GM19035 (cell line): ENCODE results near the gene STRA6.

Source experiments
- ATAC-seq: cut with Tn5 transposase; IDR thresholded peaks from one replicate; pipeline ENCODE4 v1.9.1; 2021; ENCODE audit not compliant: unreplicated experiment

STRA6 gene

DNA sequence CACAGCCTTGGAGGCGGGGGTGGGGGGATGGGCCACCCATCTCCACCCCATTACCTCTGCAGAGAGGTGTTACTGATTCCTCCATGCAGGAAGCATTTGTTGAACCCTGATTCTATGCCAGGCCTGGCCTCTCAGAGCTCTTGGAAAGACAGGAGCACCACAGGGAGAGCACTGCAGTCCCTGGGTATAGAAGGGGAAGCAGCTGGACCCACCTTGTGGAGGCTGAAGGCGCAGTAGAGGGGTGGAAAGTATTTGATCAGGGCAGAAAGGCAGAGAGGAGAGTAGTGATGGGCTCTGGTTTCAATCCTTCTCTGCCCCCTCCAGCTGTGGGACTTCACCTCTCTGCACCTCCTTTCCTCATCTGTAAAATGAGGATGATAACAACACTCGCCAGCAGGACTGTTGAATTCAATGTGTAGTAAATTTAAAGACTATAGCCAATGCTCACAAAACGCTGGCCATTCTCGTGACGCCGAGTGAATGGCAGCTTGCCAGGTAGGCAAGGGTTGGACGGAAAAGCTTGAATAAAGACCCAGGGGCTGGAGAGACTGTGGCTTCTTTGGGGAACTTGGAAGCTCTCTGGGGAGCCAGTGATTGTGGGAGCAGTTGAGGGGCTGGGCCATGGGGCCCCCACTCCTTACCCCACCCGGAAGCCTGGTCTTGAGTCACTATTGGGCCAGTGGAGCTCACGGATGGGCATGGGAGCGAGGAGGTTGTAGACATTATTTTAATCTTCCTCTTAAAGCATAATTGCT lies 25.6 kb upstream of the STRA6 start:
- no peak for ATAC-seq

DNA sequence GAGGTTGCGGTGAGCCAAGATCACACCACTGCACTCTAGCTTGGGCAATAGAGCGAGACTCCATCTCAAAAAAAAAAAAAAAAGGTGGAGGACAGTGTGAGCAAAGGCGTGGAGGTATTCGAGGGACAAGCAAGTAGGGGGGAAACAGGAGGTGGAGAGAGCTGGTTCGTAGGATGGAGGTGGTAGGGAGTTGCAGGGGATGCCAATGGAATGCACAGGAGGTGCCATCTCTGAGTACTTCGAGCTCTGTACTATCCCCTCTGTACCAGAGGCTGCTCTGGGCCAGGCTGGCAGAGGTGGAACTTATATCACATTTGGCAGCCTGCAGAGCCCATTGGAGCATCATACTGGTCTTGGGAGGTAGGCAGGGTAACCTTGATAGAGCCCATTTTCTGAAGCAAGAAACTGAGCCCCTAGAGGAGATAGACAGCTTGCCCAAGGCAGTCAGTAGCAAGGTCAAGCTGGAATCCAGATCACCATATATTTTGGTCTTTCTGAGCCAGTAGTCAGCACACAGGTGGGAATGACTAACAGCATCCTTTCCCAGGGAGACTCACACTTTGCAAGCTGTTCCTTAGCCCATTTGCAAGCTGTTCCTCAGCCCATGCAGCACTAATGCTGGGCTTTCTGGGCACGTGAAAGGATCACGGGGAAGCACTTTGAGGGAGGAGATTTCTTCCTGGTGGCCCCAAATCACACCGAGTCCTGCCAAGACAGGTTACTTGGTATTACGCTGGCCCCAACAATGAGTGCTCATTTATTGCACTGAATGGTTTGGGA lies 24.4 kb upstream of the STRA6 start:
- no peak for ATAC-seq

DNA sequence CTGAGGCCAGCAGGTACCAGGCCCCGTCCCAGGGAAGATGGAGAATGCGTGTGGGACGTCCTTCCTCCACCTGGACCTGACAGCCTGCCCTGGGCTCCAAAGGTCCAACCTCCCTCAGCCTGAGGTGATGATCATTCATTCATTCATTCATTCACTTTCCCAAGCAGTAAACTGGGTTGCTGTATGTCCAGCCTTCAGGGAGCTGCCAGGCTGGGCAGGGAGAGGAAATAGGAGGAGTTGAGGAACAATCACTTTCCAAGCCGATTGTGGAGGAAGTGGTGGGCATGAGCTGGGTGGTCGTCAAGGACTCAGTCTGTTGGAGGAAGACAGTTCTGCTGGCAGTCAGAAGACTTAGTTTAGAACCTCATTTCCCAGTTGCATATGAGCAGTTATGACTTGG lies 23.3 kb upstream of the STRA6 start:
- no peak for ATAC-seq

DNA sequence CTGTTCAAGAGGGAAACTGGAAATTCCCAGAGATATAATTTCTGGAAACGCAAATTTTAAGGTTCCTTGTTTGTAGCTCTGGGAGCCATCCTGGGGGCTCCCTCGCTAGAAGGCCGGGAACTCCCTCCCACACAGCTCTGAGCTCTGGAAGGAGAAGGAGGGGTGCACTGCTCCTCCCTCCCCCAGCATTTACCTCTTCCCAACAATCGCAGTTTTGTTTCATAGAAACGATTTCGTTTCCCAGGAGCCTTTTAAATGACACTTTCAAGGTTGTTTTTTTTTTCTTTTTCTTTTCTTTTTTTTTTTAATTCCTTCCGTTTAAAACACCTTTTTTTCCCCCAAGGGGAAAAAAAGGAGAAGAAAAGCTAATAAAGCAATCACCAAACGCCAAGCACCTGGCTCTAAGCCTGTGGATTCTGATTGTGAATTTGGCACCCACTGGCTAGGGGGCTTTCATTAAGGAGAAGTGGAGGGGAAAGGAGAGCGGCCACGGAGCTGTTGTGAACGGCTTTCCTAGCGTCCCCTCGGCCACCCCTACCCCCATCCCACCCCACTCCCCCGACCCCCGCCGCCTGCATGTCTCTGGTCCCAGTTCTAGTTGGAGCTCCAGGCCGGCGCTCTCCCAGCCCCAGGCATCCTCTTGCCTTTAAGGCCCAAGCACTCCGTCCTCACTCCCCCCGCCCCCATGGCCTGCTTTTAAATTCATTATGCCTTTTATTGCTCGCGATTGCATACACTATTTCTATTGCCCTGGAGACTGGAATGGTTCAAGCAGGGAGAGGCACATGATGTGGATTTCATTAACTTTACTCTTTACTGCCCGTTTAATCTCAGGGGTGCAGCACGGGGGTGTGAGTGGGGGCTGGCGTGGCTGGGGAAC lies 19.9 kb upstream of the STRA6 start:
- ATAC-seq: no peak

DNA sequence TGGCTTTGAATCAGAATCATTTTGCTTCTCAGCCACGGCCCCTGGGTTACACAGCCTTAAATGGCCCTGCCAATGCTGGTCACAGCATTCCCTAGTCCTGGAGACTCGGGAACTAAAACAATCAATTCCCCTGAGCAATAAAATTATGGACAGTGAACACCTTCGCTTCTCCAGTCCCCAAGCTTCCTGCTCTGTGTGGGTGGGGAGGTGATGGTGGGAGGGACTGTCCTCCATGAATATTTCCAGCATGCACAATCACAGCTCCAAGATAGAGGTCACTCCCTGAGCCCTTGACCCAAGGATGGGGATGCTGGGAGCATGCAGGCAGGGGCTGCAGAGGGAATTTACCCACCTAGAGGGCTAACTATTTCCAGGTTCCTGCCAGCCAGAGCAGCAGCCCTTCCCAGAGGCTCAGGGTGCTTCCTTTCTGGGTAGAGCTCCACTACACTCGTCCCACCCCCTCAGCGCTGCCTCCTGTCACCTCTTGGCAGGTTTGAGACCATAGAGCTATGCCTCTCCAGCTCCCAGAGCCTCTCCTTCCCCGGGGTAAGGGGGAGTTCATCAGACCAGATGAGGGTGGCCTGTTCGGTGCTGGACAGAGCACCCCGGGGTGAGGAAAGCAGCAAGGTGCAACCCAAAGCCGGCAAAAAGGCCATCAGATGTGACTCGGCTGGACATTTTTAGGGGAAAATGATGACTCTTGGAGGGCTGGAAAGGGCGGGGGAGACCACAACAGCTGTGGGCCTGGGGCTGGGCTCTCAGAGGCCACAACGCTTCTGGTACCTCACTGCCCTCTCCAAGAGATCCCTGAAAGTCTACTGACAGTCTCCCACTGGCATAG lies 19.0 kb upstream of the STRA6 start:
- ATAC-seq: no peak

DNA sequence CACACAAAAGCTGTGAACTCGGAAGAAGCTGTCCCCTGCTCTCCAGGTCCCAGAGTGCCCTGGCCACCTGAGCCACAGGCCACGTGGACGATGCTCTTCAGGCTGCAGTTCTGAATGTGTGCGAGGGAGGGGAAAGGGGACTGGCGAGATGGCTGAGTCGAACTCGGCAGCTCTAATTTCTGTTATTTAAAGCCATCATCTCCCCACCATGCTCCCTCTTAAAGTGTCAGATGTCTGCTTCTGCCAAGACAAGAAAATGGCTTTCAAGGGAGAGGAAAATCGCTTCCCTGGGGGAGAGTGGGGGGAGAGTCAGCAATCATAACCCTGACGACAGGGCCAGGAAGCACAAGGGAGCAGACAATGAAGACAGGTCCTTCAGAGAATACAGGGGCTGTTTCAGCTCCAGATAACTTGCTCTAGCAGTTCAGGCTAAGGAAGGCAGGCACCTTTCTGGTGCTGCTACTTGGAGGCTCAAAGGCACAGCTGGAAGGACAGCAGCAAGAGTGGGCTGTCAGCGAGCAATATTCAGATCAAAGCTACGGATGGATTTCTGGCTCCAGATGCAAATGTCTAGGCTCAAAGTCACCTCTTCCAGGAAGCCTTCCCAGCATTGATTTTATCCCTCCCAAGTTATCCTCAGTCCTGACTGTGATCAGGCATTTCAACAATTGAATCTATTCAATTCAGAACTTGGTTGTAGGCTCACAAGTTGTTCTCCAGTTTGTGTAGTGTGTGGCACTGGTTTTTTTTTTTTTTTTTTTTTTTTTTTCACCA lies 18.1 kb upstream of the STRA6 start:
- ATAC-seq: no peak

GRCh38 chr15:74217907-74218885 lies 15.6 kb upstream of the STRA6 start:
- no peak for ATAC-seq

DNA sequence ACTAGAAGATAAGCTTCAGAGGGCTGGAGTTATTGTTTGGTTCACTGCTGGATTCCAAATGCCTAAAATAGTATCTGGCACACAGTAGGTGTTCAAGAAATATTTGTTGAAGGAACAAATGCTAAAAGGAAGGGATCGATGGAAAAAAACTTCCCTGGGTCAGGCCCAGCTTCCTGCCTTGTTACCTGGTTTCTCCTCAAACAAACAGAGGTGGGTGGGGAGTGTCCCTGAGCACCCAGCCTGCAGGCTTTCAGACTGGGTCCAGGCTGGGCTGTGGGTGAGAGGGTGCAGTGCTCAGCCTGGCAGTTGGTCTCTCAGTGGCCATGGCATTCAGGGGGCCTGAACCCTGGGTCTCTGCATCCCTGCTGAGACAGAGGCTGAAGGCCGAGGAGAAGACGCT lies 14.4 kb upstream of the STRA6 start:
- no peak for ATAC-seq

DNA sequence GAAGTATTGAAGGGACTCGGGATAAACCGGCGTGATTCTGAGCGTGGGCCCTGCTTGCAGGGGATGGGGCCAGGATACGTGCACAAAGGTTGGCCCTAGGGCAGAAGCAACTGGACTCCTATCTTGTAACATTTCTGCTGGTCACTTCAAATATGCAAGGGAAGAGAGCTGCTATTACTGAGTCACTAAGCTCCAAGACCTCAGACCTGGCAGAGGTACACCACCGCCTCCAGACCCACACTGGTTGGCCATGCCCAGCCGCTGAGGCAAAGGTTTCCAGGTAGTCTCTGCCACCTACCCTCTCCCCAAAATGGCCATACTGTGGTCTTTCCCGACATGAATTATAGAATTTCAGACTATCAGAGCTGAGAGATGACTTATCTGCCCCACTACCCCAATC lies 13.4 kb upstream of the STRA6 start:
- no peak for ATAC-seq

DNA sequence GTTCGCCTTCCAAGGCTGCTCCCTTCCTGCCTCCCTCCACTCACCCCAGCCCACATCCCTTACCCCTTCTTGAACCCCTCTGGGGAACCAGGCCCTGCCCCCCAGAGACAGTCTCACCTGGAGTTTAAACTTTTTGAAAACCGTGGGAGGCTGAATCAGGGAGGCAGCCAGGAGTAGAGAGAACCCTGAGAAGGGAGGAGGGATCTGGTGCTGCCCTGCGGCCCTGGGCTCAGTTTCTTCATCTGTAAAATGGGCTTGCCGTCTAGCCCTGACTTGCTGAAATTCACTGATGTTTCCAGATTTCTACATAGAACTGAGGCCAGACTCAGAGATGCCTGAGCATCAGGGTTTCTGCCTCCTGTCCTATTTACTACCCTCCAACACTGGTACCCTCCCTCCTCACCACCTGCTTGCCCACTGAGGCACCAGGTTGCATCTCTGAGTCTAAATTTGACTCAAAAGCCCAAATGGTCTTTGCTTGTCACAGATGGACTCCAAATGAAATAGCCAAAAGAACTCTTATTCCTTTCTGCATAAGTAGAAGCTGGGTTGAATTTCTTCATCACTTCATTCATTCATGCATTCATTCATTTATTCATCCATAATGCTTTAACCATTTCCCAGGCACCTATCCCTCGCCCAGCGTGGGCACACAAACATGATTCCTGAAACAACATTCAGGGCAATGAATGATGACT lies 11.9 kb upstream of the STRA6 start:
- ATAC-seq: no peak

- no peak for ATAC-seq
Observed at GRCh38 chr15:74213858-74214284, 11.3 kb upstream of the STRA6 start.

DNA sequence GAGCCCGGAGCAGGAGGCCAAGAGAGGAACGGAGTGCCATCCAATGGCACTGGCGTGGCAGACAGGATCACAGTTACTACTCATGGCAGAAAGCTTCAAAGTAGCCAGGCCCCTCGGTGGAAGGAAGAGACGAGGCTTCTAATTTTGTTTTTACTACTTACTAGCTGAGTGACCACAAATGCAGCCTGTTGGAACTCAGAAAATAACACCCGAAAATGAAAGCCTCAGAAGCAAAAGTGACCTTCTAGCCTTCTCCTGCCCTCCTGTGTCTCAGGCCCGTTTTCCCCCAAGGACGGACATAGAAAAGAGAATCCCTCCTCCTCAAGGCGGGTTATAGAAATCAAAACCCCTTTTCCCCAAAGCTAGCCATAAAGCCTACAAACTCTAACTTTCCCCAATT lies 9.9 kb upstream of the STRA6 start:
- ATAC-seq: no peak

DNA sequence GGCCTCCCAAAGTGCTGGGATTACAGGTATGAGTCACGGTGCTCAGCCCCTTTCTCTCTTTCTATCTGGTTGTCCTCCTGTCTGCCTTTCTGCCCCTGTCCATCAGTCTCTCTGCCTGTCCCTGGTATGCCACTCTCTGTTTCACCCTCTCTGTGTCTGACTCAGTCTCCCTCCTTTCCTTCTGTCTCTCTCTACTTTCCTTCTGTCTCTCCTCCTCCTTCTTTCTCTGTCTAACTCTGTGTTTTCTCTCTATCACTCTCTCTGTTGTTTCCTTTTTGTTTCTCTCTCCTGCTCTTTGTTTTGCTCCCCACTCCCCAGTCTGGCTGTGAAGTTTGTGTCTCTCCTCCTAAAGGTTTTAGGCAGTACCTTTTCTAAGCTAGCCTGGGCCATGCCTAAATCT lies 9.1 kb upstream of the STRA6 start:
- no peak for ATAC-seq

DNA sequence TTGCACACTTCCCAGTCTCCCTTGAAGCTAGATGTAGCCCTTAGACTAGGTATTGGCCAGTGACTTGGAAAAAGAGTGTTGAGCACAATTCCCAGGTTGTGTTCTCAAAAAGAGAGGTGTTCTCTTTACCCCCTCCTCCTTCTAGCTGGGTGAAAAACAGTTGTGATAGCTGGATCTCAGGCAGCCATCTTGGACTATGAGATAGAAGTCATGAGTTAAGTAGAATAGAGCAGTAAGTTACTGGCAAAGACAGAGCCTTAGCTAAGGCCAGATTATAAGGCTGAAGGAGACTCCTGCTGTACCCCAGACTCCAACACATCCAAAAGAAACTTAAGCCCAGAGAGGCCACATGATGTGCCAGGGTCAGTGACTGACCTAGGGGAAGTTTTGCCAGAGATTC lies 8.1 kb upstream of the STRA6 start:
- no peak for ATAC-seq

GRCh38 chr15:74209997-74210671 lies 7.5 kb upstream of the STRA6 start:
- no peak for ATAC-seq

DNA sequence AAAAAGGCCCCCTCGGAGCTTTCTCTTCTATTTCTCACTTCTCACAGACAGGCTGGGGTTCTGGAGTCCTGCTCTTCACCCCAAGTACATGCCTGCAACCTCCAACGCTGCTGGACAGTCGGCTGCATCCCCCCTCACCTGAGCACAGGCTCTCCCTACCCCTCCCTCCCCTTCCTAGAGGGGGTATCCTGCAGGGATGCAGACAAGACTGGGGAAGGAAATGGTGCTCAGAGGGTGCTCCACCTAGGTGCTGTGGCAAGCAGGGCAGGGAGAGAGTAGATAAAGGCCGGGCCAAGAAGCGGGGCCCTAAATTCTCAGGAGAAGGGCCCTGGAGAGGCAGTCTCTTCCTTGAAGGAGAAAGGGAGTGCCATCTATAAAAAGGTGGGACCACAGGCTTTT lies 7.0 kb upstream of the STRA6 start:
- no peak for ATAC-seq

DNA sequence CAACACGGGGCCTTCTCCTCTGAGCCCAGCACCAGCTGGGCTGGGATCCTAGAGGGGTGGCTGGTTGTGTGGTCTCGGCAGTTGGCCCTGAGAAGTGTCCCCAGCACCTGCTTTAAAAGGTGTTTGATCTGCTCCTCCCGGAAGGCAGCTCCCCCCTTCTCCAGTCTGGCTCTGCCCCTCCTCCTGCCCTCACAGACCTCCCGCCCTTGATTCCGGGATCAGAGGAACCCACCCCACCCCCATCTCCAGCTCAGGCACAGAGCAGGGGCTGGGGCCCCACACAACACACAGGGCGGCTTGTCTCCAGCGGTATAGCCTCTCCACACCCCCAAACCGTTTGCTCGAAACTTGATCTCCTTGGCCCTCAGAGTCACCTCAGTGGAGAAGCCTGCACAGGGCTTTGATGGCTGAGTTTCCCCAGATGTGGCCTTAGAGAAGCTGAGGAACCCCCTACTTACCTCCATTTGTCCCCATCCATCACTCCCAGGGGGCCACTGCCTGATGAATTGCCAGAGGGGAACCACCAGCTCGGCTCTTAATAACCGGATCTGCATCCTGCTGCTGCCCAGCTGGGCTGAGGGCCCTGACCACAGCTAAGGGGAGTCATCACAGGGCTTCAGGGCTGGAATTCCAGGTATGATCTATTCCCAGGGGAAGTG lies 6.4 kb upstream of the STRA6 start:
- no peak for ATAC-seq
